ENCODE measurements around the gene PTGER2.

DNA sequence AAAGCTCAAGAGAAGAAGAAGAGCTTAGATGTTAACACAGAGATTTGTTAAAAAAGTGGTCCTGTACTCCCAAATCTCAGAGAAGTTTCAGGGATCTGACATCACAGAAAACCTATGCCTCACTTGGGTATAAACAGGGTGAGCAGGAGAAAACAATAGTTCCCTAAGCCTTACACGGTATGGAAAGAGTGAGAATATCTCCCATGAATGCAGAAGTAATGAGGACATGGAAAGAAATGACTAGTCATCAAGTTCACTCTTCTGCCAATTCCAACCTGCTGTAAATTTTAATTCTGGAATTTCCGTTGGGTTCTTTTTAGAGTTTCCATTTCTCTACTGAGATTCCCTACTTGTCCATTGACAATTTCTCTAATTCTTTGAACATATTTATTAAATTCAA lies 6.2 kb upstream of the PTGER2 start:
- TF ChIP-seq, protein P1, sequence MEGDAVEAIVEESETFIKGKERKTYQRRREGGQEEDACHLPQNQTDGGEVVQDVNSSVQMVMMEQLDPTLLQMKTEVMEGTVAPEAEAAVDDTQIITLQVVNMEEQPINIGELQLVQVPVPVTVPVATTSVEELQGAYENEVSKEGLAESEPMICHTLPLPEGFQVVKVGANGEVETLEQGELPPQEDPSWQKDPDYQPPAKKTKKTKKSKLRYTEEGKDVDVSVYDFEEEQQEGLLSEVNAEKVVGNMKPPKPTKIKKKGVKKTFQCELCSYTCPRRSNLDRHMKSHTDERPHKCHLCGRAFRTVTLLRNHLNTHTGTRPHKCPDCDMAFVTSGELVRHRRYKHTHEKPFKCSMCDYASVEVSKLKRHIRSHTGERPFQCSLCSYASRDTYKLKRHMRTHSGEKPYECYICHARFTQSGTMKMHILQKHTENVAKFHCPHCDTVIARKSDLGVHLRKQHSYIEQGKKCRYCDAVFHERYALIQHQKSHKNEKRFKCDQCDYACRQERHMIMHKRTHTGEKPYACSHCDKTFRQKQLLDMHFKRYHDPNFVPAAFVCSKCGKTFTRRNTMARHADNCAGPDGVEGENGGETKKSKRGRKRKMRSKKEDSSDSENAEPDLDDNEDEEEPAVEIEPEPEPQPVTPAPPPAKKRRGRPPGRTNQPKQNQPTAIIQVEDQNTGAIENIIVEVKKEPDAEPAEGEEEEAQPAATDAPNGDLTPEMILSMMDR (optimal IDR thresholded peaks at IDR 0.05 in 1 of 3, IDR thresholded peaks at IDR 0.05 in 1 of 3, conservative IDR thresholded peaks at IDR 0.05 in 1 of 3; ENCODE audit: extremely low read depth in 1 of 3, insufficient read depth in 2 of 3, low read length in 3 of 3): no peak
- TF ChIP-seq EZH2 (IDR thresholded peaks at IDR 0.05; ENCODE audit: low read length): no peak

Data from keratinocyte (primary cell).